Nephron (organoid): ENCODE results near the gene MAT2A.

Source experiments
- H3K27ac Mint-ChIP-seq, 3 experiments: 2 replicates each; pipeline ENCODE4 v1.8.0; 2020; ENCODE audit warnings: mixed read lengths in 3 of 3, mild to moderate bottlenecking in 2 of 3, moderate library complexity in 1 of 3
- H3K27me3 Mint-ChIP-seq: 2 replicates; pipeline ENCODE4 v1.8.0; 2021; ENCODE audit warnings: low read depth, mild to moderate bottlenecking, moderate library complexity, mixed read lengths
- H3K36me3 Mint-ChIP-seq: 2 replicates; pipeline ENCODE4 v1.8.0; 2020; ENCODE audit warnings: low read depth, mixed read lengths
- H3K4me1 Mint-ChIP-seq: 2 replicates; pipeline ENCODE4 v1.8.0; 2020; ENCODE audit warnings: mixed read lengths
- H3K4me3 Mint-ChIP-seq, 3 experiments: 2 replicates each; pipeline ENCODE4 v1.8.0; 2020; ENCODE audit warnings: mild to moderate bottlenecking in 3 of 3, mixed read lengths in 3 of 3, moderate library complexity in 2 of 3
- H3K9me3 Mint-ChIP-seq: 2 replicates; pipeline ENCODE4 v1.8.0; 2020; ENCODE audit warnings: mixed read lengths
- TF ChIP-seq, protein P1 (sequence below), 3 experiments: fragments of 200-600 bp; sonication (generic); IDR thresholded peaks; one replicate each; pipeline ENCODE4 v1.5.0; 2021; ENCODE audit warnings: antibody characterized with exemption in 3 of 3; ENCODE audit not compliant: unreplicated experiment in 3 of 3

The MAT2A gene

DNA sequence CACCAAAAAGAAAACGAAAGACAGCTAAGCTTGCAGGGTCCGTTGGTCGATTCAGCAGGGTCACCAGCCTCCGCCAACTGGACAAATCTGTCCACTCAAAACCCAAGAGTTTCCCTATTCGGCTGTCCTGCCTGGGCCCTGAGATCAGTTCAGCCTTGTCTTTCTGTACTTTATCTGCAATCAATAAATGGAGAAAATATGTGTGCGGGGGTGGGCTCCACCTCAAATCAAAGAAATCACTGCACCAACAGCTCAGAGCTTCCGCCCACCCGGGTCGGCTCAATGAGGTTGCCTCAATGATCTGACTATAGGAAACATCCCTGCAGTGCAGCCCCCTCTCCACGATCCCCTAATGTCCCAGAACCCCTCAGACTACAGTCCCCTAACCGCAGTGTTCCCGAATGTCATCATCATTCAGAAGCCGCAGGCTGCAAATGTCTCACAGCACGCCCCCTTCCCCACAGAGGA, 21.9 kb downstream of the MAT2A start:
- peaks cover 16% of the 10 kb centered on the region for H3K4me1 Mint-ChIP-seq
- peak overlapping the region; percentile 88 to 99 (median 96) for H3K27ac Mint-ChIP-seq
- H3K4me3 Mint-ChIP-seq = peak overlapping the region; percentile 93 to 99 (median 96)
- no peaks in the 10 kb centered on the region for H3K9me3 Mint-ChIP-seq
- TF ChIP-seq, protein P1, sequence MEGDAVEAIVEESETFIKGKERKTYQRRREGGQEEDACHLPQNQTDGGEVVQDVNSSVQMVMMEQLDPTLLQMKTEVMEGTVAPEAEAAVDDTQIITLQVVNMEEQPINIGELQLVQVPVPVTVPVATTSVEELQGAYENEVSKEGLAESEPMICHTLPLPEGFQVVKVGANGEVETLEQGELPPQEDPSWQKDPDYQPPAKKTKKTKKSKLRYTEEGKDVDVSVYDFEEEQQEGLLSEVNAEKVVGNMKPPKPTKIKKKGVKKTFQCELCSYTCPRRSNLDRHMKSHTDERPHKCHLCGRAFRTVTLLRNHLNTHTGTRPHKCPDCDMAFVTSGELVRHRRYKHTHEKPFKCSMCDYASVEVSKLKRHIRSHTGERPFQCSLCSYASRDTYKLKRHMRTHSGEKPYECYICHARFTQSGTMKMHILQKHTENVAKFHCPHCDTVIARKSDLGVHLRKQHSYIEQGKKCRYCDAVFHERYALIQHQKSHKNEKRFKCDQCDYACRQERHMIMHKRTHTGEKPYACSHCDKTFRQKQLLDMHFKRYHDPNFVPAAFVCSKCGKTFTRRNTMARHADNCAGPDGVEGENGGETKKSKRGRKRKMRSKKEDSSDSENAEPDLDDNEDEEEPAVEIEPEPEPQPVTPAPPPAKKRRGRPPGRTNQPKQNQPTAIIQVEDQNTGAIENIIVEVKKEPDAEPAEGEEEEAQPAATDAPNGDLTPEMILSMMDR (IDR thresholded peaks at IDR 0.05; ENCODE audit: unreplicated experiment in 3 of 3) = no peak
- H3K27me3 Mint-ChIP-seq = no peaks in the 10 kb centered on the region
- H3K36me3 Mint-ChIP-seq = peaks cover 14% of the 10 kb centered on the region

DNA sequence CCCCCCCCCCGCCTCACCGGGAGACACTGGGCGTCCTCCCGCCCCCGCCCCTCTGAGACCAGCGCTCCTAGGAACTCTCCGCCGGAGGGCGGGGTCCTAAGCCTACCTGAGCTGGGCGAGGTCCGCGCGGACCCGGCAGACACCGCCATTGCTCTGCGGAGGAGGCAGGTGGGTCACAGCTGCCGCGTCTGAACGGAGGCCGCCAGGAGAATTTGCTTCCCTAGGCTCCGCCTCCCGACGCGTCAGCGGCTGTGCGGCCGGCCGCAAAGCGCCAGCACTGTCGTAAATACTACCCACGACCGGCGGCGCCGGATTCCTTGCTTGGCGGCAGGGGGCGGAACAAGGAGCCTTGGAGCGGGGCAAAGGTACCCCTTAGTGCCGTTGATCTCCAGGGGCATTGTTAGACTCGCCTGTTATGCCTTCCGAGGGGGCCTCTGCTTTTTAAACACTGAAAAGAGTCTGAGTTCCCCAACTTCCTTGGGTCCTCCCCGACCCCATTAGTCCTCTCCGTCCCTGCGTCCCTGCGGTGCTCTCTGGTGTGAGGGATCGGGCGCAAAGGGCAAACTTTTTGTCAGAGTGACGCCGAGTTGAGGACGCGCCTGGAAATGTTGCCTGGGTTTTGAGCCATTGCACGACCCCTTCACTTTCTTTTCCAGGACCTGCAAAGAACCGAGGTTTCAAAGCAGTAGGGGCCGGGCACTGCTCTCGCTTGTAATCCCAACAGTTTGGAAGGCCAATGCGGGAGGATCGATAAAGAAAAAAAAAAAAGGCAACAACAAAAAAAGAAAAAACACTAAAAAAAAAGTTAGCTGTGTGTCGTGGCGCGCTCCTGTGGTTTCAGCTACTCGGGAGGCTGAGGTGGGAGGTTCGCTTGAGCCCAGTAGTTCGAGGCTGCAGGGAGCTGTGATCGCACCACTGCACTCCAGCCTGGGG, 22.6 kb downstream of the MAT2A start, which contains the start of gene GGCX:
Gene GGCX (minus strand): TSS at position 214 of the 933 bp plus-strand sequence. CDS start 65 bp downstream, at position 149.
- H3K27ac Mint-ChIP-seq = peak within 1 kb of the TSS; percentile 96 to 99 (median 97)
- peaks cover 16% of the 10 kb centered on the region for H3K4me1 Mint-ChIP-seq
- no peaks in the 10 kb centered on the region for H3K9me3 Mint-ChIP-seq

DNA sequence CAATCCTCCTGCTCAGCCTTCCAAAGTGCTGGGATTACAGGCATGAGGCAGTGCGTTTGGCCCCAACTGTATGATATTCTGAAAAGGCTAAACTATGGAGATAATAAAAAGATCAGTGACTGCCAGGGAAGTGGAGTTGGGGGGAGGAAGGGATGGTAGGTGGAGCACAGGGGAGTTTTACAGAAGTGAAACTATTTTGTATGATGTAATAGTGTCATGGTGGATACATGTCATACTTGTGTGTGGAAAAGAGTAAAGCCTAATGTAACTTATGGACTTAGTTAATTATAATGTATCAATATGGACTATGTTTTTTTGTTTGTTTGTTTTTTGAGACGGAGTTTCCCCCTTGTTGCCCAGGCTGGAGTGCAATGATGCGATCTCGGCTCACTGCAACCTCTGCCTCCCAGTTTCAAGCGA, 25.2 kb downstream of the MAT2A start:
- Mint-ChIP-seq H3K27me3 (no peaks in the 10 kb centered on the region), H3K4me3 (peak overlapping the region; percentile 39 to 66 (median 46)), H3K9me3 (no peaks in the 10 kb centered on the region), H3K36me3 (no peaks in the 10 kb centered on the region), H3K4me1 (peaks cover 16% of the 10 kb centered on the region), H3K27ac (peak overlapping the region in 1 of 3 experiments; percentile 24)
- TF ChIP-seq, protein P1 (IDR thresholded peaks at IDR 0.05; ENCODE audit: unreplicated experiment in 3 of 3) = no peak

More for the DNA sequence above, 22.6 kb downstream of the MAT2A start, which contains the start of gene GGCX:
- TF ChIP-seq, protein P1 (IDR thresholded peaks at IDR 0.05; ENCODE audit: unreplicated experiment in 3 of 3) = no peak
- Mint-ChIP-seq H3K36me3 (peaks cover 8% of the 10 kb centered on the region), H3K4me3 (peak within 1 kb of the TSS; percentile 93 to 99 (median 96)), H3K27me3 (no peaks in the 10 kb centered on the region)

DNA sequence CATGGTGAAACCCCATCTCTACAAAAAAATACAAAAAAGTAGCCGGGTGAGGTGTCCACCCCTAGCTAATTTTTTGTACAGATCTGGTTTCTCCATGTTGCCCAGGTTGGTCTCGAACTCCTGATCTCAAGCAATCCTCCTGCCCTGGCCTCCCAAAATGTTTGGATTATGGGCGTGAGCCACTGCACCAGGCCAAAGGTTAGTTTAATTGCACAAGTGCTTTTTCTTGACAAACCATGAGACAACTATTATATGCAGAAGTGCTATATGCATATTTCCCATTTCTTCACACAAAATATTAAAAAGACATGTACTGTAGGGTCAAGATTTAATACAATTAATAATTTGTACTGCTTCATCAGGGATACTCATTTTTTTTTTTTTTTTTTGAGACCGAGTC, 27.3 kb downstream of the MAT2A start:
- Mint-ChIP-seq H3K4me1 (no peaks in the 10 kb centered on the region), H3K27me3 (peaks cover 7% of the 10 kb centered on the region), H3K27ac (no peak overlapping the region), H3K36me3 (no peaks in the 10 kb centered on the region), H3K4me3 (no peak overlapping the region), H3K9me3 (no peaks in the 10 kb centered on the region)
- TF ChIP-seq, protein P1 (IDR thresholded peaks at IDR 0.05; ENCODE audit: unreplicated experiment in 3 of 3) = no peak

DNA sequence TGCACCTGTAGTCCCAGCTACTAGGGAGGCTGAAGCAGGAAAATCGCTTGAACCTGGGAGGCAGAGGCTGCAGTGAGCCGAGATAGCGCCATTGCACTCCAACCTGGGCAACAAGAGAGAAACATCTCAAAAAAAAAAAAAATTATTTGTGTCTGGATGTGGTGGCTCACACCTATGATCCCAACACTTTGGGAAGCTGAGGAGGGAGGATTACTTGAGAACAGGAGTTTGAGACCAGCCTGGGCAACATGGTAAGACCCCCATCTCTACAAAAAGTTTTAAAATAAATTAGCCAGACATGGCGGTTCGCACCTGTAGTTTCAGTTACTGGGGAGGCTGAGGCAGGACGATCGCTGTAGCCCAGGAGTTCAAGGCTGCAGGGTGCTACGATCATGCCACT, 36.8 kb downstream of the MAT2A start:
- Mint-ChIP-seq H3K27me3 (peaks cover 4% of the 10 kb centered on the region), H3K4me3 (no peak overlapping the region)

More for the DNA sequence above, 36.8 kb downstream of the MAT2A start:
- Mint-ChIP-seq H3K4me1 (peaks cover 37% of the 10 kb centered on the region), H3K9me3 (no peaks in the 10 kb centered on the region), H3K27ac (peak overlapping the region; percentile 92 to 99 (median 98)), H3K36me3 (no peaks in the 10 kb centered on the region)
- TF ChIP-seq, protein P1 (IDR thresholded peaks at IDR 0.05; ENCODE audit: unreplicated experiment in 3 of 3) = no peak
